ENCODE measurements around the gene RECK. TPM values are rescaled to one million over a fixed set of nuclear protein-coding genes. Genes with fewer than 3 reads are reported as not detected.

RECK gene, protein sequence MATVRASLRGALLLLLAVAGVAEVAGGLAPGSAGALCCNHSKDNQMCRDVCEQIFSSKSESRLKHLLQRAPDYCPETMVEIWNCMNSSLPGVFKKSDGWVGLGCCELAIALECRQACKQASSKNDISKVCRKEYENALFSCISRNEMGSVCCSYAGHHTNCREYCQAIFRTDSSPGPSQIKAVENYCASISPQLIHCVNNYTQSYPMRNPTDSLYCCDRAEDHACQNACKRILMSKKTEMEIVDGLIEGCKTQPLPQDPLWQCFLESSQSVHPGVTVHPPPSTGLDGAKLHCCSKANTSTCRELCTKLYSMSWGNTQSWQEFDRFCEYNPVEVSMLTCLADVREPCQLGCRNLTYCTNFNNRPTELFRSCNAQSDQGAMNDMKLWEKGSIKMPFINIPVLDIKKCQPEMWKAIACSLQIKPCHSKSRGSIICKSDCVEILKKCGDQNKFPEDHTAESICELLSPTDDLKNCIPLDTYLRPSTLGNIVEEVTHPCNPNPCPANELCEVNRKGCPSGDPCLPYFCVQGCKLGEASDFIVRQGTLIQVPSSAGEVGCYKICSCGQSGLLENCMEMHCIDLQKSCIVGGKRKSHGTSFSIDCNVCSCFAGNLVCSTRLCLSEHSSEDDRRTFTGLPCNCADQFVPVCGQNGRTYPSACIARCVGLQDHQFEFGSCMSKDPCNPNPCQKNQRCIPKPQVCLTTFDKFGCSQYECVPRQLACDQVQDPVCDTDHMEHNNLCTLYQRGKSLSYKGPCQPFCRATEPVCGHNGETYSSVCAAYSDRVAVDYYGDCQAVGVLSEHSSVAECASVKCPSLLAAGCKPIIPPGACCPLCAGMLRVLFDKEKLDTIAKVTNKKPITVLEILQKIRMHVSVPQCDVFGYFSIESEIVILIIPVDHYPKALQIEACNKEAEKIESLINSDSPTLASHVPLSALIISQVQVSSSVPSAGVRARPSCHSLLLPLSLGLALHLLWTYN
- 3.4 and 4.3 TPM in 2 replicates for polyA plus RNA-seq

GRCh38 chr9:36036780-36037548, at the start of gene RECK:
Gene RECK (plus strand): TSS chr9:36036913. CDS start chr9:36036999, 86 bp downstream.

DNA sequence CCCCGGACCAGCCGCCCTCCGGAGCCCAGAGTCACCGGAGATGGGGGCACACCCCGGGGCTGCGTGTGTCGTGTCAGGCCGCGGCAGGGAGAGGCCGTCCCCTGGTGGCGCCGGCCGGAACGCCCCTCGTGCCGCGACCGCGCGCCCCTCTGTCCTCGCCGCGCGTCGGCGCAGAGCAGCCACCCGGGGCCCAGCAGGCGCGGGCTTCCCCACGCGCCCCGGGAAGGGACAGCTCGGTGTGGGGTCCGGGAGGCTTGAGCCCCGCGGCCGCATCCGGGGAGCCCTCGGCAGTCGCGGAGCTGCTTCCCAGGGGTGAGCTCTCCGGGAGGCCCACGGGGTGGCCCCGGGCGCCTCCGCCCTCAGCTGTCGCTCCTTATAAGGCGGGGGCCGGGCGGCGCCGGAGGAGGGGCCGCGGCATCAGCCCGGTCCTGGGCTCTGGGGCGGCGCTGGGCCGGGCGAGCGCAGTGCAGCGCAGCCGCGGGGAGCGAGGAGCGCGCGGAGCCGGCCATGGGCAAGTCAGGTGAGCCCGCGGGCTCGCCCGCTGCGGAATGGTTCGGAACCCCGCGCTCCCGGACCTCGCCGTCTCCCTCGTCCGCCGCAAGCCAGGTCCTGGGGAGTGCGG, 99.7 kb downstream of the RECK start, which contains the start of gene GLIPR2:
Gene GLIPR2, plus strand, starts transcription at position 462 of the 622 bp plus-strand sequence. Its CDS starts 46 bp downstream, at position 508.

DNA sequence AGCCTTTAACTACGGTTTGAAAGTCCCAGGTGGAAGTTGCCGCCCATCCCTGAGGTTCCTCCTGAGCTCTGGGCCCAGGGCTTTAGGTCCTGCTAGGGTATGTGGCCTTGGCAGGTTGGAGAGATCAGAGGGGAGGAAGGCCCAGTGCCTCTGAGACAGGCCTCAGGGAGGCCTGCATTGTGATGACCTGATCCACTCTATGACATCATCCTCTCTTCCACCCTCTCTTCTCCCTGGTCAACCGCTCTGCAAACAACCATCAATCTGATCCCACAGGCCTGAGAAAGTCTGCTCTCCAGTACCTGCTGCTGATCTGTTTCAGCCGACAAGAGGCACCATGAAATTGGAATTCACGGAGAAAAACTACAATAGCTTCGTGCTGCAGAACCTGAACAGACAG, 132.5 kb downstream of the RECK start, which contains the start of gene CCIN:
Gene CCIN, plus strand, starts transcription at position 223 of the 400 bp plus-strand sequence. Its CDS starts 115 bp downstream, at position 338.

Other genes with a start within 250 kb of the RECK start
- 13.5 and 29.0 TPM in 2 replicates for gene NPR2, start 245.3 kb upstream of the RECK start, polyA plus RNA-seq
- 1.3 and 6.8 TPM in 2 replicates for gene SPAG8, start 224.7 kb upstream of the RECK start, polyA plus RNA-seq
- 14.5 and 34.4 TPM in 2 replicates for gene HINT2, start 221.9 kb upstream of the RECK start, polyA plus RNA-seq
- not detected in 2 replicates for gene FAM221B, start 208.2 kb upstream of the RECK start, polyA plus RNA-seq
- gene TMEM8B, start 207.7 kb upstream of the RECK start, polyA plus RNA-seq: 7.1 and 9.0 TPM in 2 replicates
- not detected in 2 replicates for gene OR13J1, start 166.5 kb upstream of the RECK start, polyA plus RNA-seq
- gene HRCT1, start 130.7 kb upstream of the RECK start, polyA plus RNA-seq: not detected in 2 replicates
- 0.42 and 0.52 TPM in 2 replicates for gene SPAAR, start 127.4 kb upstream of the RECK start, polyA plus RNA-seq
- not detected in 2 replicates for gene OR2S2, start 78.8 kb upstream of the RECK start, polyA plus RNA-seq
- gene GLIPR2, start 99.8 kb downstream of the RECK start, polyA plus RNA-seq: 4.2 and 4.4 TPM in 2 replicates
- not detected in 2 replicates for gene CCIN, start 132.5 kb downstream of the RECK start, polyA plus RNA-seq
- 90.1 and 129 TPM in 2 replicates for gene CLTA, start 154.0 kb downstream of the RECK start, polyA plus RNA-seq
- 4.6 and 7.0 TPM in 2 replicates for gene GNE, start 221.5 kb downstream of the RECK start, polyA plus RNA-seq

Measured in Purkinje cell (primary cell).